Measurements from ENCODE around the gene ROR2. TPM values are rescaled to one million over a fixed set of nuclear protein-coding genes. Genes with fewer than 3 reads are reported as not detected.

The ROR2 gene
- polyA plus RNA-seq, 4 donors, result 16.6 to 29.1 (median 19.8) TPM

- DNase-seq (ENCODE audit: low read depth in 4 of 4, low spot score in 3 of 4), result no peak
Observed at GRCh38 chr9:91603932-91604331, 346.1 kb downstream of the ROR2 start.

GRCh38 chr9:91599564-91599963, 350.5 kb downstream of the ROR2 start:
- no peak for DNase-seq (ENCODE audit: low read depth in 4 of 4, low spot score in 3 of 4)

- DNase-seq (ENCODE audit: low read depth in 4 of 4, low spot score in 3 of 4), result no peak
Observed at GRCh38 chr9:91591627-91592026, 358.4 kb downstream of the ROR2 start.

- DNase-seq (ENCODE audit: low read depth in 4 of 4, low spot score in 3 of 4), result peak in 2 of 4 donors; percentile 22 to 24
Observed at GRCh38 chr9:91589101-91589553, 360.9 kb downstream of the ROR2 start.

- DNase-seq (ENCODE audit: low read depth in 4 of 4, low spot score in 3 of 4), result no peak
Observed at GRCh38 chr9:91586282-91586681, 363.7 kb downstream of the ROR2 start.

- no peak for DNase-seq (ENCODE audit: low read depth in 4 of 4, low spot score in 3 of 4)
Observed at GRCh38 chr9:91583966-91584365, 366.1 kb downstream of the ROR2 start.

- no peak for DNase-seq (ENCODE audit: low read depth in 4 of 4, low spot score in 3 of 4)
Observed at GRCh38 chr9:91583161-91583875, 366.7 kb downstream of the ROR2 start.

GRCh38 chr9:91582181-91582580, 367.8 kb downstream of the ROR2 start:
- no peak for DNase-seq (ENCODE audit: low read depth in 4 of 4, low spot score in 3 of 4)

- no peak for DNase-seq (ENCODE audit: low read depth in 4 of 4, low spot score in 3 of 4)
Observed at GRCh38 chr9:91580136-91580535, 369.9 kb downstream of the ROR2 start.

GRCh38 chr9:91578911-91579310, 371.1 kb downstream of the ROR2 start:
- no peak for DNase-seq (ENCODE audit: low read depth in 4 of 4, low spot score in 3 of 4)

- peak in 1 of 4 donors; percentile 0 for DNase-seq (ENCODE audit: low read depth in 4 of 4, low spot score in 3 of 4)
Observed at GRCh38 chr9:91577633-91578061, 372.4 kb downstream of the ROR2 start.

GRCh38 chr9:91572811-91573210, 377.2 kb downstream of the ROR2 start:
- DNase-seq (ENCODE audit: low read depth in 4 of 4, low spot score in 3 of 4), result no peak

GRCh38 chr9:91572044-91572443, 378.0 kb downstream of the ROR2 start:
- no peak for DNase-seq (ENCODE audit: low read depth in 4 of 4, low spot score in 3 of 4)

GRCh38 chr9:91571036-91571435, 379.0 kb downstream of the ROR2 start:
- DNase-seq (ENCODE audit: low read depth in 4 of 4, low spot score in 3 of 4), result no peak

GRCh38 chr9:91567642-91568274, 382.3 kb downstream of the ROR2 start:
- no peak for DNase-seq (ENCODE audit: low read depth in 4 of 4, low spot score in 3 of 4)

- DNase-seq (ENCODE audit: low read depth in 4 of 4, low spot score in 3 of 4), result no peak
Observed at GRCh38 chr9:91564081-91564670, 385.9 kb downstream of the ROR2 start.

GRCh38 chr9:91562416-91562815, 387.6 kb downstream of the ROR2 start:
- DNase-seq (ENCODE audit: low read depth in 4 of 4, low spot score in 3 of 4), result no peak

GRCh38 chr9:91560301-91560700, 389.7 kb downstream of the ROR2 start:
- no peak for DNase-seq (ENCODE audit: low read depth in 4 of 4, low spot score in 3 of 4)

- DNase-seq (ENCODE audit: low read depth in 4 of 4, low spot score in 3 of 4), result no peak
Observed at GRCh38 chr9:91558879-91559278, 391.1 kb downstream of the ROR2 start.

GRCh38 chr9:91558395-91558794, 391.6 kb downstream of the ROR2 start:
- no peak for DNase-seq (ENCODE audit: low read depth in 4 of 4, low spot score in 3 of 4)

GRCh38 chr9:91557327-91557726, 392.7 kb downstream of the ROR2 start:
- no peak for DNase-seq (ENCODE audit: low read depth in 4 of 4, low spot score in 3 of 4)

- DNase-seq (ENCODE audit: low read depth in 4 of 4, low spot score in 3 of 4), result no peak
Observed at GRCh38 chr9:91555132-91555531, 394.9 kb downstream of the ROR2 start.
